SHP77 treated with DMSO at 0.1 percent for 48 hours (cell line): ENCODE data around the gene SLC34A1.

Experiments used
- DNase-seq: peaks from one replicate; lab custom pipeline; 2025; lab: John Stamatoyannopoulos, UW

Gene SLC34A1

GRCh38 chr5:177388521-177389052 is 4.4 kb downstream of the SLC34A1 start:
- DNase-seq = no peak

GRCh38 chr5:177389241-177390169 is 5.3 kb downstream of the SLC34A1 start:
- DNase-seq = no peak

GRCh38 chr5:177390363-177391300 is 6.4 kb downstream of the SLC34A1 start:
- peak; percentile 63 for DNase-seq

GRCh38 chr5:177392765-177393164 is 8.5 kb downstream of the SLC34A1 start:
- no peak for DNase-seq

- DNase-seq = no peak
Observed at GRCh38 chr5:177393206-177393765, 9.1 kb downstream of the SLC34A1 start.

- no peak for DNase-seq
Observed at GRCh38 chr5:177393990-177394389, 9.8 kb downstream of the SLC34A1 start.

GRCh38 chr5:177396078-177396477 is 11.8 kb downstream of the SLC34A1 start:
- no peak for DNase-seq

GRCh38 chr5:177396807-177397206 is 12.6 kb downstream of the SLC34A1 start:
- DNase-seq = no peak

- DNase-seq = no peak
Observed at GRCh38 chr5:177397875-177398390, 13.7 kb downstream of the SLC34A1 start.

GRCh38 chr5:177399997-177400868 is 16.0 kb downstream of the SLC34A1 start, which contains the start of gene PFN3:
Gene PFN3, minus strand, starts transcription at chr5:177400661. Its CDS starts 85 bp downstream, at chr5:177400576.
- no peak for DNase-seq

- peak; percentile 91 for DNase-seq
Observed at GRCh38 chr5:177402271-177403043, 18.2 kb downstream of the SLC34A1 start.

GRCh38 chr5:177403102-177403791 is 19.0 kb downstream of the SLC34A1 start:
- no peak for DNase-seq

- DNase-seq = peak; percentile 43
Observed at GRCh38 chr5:177403792-177404640, 19.8 kb downstream of the SLC34A1 start.

- DNase-seq = no peak
Observed at GRCh38 chr5:177404641-177405179, 20.5 kb downstream of the SLC34A1 start.

GRCh38 chr5:177405312-177405711 is 21.1 kb downstream of the SLC34A1 start:
- no peak for DNase-seq

- no peak for DNase-seq
Observed at GRCh38 chr5:177405805-177406204, 21.6 kb downstream of the SLC34A1 start.

GRCh38 chr5:177409043-177409801 is 25.0 kb downstream of the SLC34A1 start, which contains the start of gene F12:
Gene F12, minus strand, starts transcription at chr5:177409564. Its CDS starts 37 bp downstream, at chr5:177409527.
- no peak for DNase-seq
